Measurements from ENCODE around the gene AKR1B1. TPM values are rescaled to one million over a fixed set of nuclear protein-coding genes. Genes with fewer than 3 reads are reported as not detected.

AKR1B1 gene
- total RNA-seq, 1 donor from 2014 or later = 49.1 TPM

- no peaks in the 10 kb centered on the region for H3K27me3 ChIP-seq (ENCODE audit: control insufficient read depth in 3 of 3, insufficient read depth in 3 of 3, low read length in 3 of 3)
- H3K27ac ChIP-seq (ENCODE audit: low read depth, low read length) = no peak overlapping the region
- H3K9me3 ChIP-seq (ENCODE audit: control insufficient read depth in 3 of 3, low read length in 3 of 3) = no peaks in the 10 kb centered on the region
- peaks cover 11 to 14% (median 12%) of the 10 kb centered on the region in 3 donors for H3K4me1 ChIP-seq (ENCODE audit: control insufficient read depth in 3 of 3, insufficient read depth in 3 of 3, low read length in 3 of 3)
- H3K4me3 ChIP-seq (ENCODE audit: low read length in 3 of 3) = no peak overlapping the region
- H3K36me3 ChIP-seq (ENCODE audit: control insufficient read depth in 3 of 3, insufficient read depth in 3 of 3, low read length in 3 of 3) = no peaks in the 10 kb centered on the region
- H3K9ac ChIP-seq (ENCODE audit: low read depth in 1 of 3, low read length in 3 of 3) = no peak overlapping the region
These were observed 31.0 kb downstream of the AKR1B1 start for GRCh38 chr7:134427896-134428295.

- Histone ChIP-seq H3K9me3 (ENCODE audit: control insufficient read depth in 3 of 3, low read length in 3 of 3) (no peaks in the 10 kb centered on the region), H3K9ac (ENCODE audit: low read depth in 1 of 3, low read length in 3 of 3) (no peak overlapping the region), H3K4me1 (ENCODE audit: control insufficient read depth in 3 of 3, insufficient read depth in 3 of 3, low read length in 3 of 3) (no peaks in the 10 kb centered on the region), H3K27me3 (ENCODE audit: control insufficient read depth in 3 of 3, insufficient read depth in 3 of 3, low read length in 3 of 3) (no peaks in the 10 kb centered on the region), H3K4me3 (ENCODE audit: low read length in 3 of 3) (no peak overlapping the region), H3K27ac (ENCODE audit: low read depth, low read length) (no peak overlapping the region), H3K36me3 (ENCODE audit: control insufficient read depth in 3 of 3, insufficient read depth in 3 of 3, low read length in 3 of 3) (no peaks in the 10 kb centered on the region)
These were observed 33.1 kb downstream of the AKR1B1 start for GRCh38 chr7:134425777-134426176.

- no peaks in the 10 kb centered on the region for H3K36me3 ChIP-seq (ENCODE audit: control insufficient read depth in 3 of 3, insufficient read depth in 3 of 3, low read length in 3 of 3)
- no peak overlapping the region for H3K27ac ChIP-seq (ENCODE audit: low read depth, low read length)
- no peak overlapping the region for H3K9ac ChIP-seq (ENCODE audit: low read depth in 1 of 3, low read length in 3 of 3)
- no peaks in the 10 kb centered on the region for H3K9me3 ChIP-seq (ENCODE audit: control insufficient read depth in 3 of 3, low read length in 3 of 3)
- no peaks in the 10 kb centered on the region for H3K4me1 ChIP-seq (ENCODE audit: control insufficient read depth in 3 of 3, insufficient read depth in 3 of 3, low read length in 3 of 3)
- peaks cover 0 to 3% (median 0%) of the 10 kb centered on the region in 3 donors for H3K27me3 ChIP-seq (ENCODE audit: control insufficient read depth in 3 of 3, insufficient read depth in 3 of 3, low read length in 3 of 3)
- H3K4me3 ChIP-seq (ENCODE audit: low read length in 3 of 3) = no peak overlapping the region
These were observed 36.3 kb downstream of the AKR1B1 start for GRCh38 chr7:134422638-134423037.

- no peaks in the 10 kb centered on the region for H3K4me1 ChIP-seq (ENCODE audit: control insufficient read depth in 3 of 3, insufficient read depth in 3 of 3, low read length in 3 of 3)
- no peaks in the 10 kb centered on the region for H3K36me3 ChIP-seq (ENCODE audit: control insufficient read depth in 3 of 3, insufficient read depth in 3 of 3, low read length in 3 of 3)
- H3K4me3 ChIP-seq (ENCODE audit: low read length in 3 of 3) = no peak overlapping the region
- H3K9ac ChIP-seq (ENCODE audit: low read depth in 1 of 3, low read length in 3 of 3) = no peak overlapping the region
- no peaks in the 10 kb centered on the region for H3K9me3 ChIP-seq (ENCODE audit: control insufficient read depth in 3 of 3, low read length in 3 of 3)
- H3K27me3 ChIP-seq (ENCODE audit: control insufficient read depth in 3 of 3, insufficient read depth in 3 of 3, low read length in 3 of 3) = peaks cover 0 to 3% (median 0%) of the 10 kb centered on the region in 3 donors
- no peak overlapping the region for H3K27ac ChIP-seq (ENCODE audit: low read depth, low read length)
These were observed 36.9 kb downstream of the AKR1B1 start for GRCh38 chr7:134422008-134422407.

- no peak overlapping the region for H3K27ac ChIP-seq (ENCODE audit: low read depth, low read length)
- H3K4me1 ChIP-seq (ENCODE audit: control insufficient read depth in 3 of 3, insufficient read depth in 3 of 3, low read length in 3 of 3) = no peaks in the 10 kb centered on the region
- no peaks in the 10 kb centered on the region for H3K9me3 ChIP-seq (ENCODE audit: control insufficient read depth in 3 of 3, low read length in 3 of 3)
- H3K36me3 ChIP-seq (ENCODE audit: control insufficient read depth in 3 of 3, insufficient read depth in 3 of 3, low read length in 3 of 3) = no peaks in the 10 kb centered on the region
- no peak overlapping the region for H3K4me3 ChIP-seq (ENCODE audit: low read length in 3 of 3)
- no peak overlapping the region for H3K9ac ChIP-seq (ENCODE audit: low read depth in 1 of 3, low read length in 3 of 3)
- H3K27me3 ChIP-seq (ENCODE audit: control insufficient read depth in 3 of 3, insufficient read depth in 3 of 3, low read length in 3 of 3) = peaks cover 0 to 3% (median 0%) of the 10 kb centered on the region in 3 donors
These were observed 38.3 kb downstream of the AKR1B1 start for GRCh38 chr7:134420424-134421125.

GRCh38 chr7:134419875-134420274 lies 39.0 kb downstream of the AKR1B1 start:
- Histone ChIP-seq H3K4me3 (ENCODE audit: low read length in 3 of 3) (no peak overlapping the region), H3K36me3 (ENCODE audit: control insufficient read depth in 3 of 3, insufficient read depth in 3 of 3, low read length in 3 of 3) (no peaks in the 10 kb centered on the region), H3K27me3 (ENCODE audit: control insufficient read depth in 3 of 3, insufficient read depth in 3 of 3, low read length in 3 of 3) (peaks cover 0 to 3% (median 0%) of the 10 kb centered on the region in 3 donors), H3K27ac (ENCODE audit: low read depth, low read length) (no peak overlapping the region), H3K4me1 (ENCODE audit: control insufficient read depth in 3 of 3, insufficient read depth in 3 of 3, low read length in 3 of 3) (no peaks in the 10 kb centered on the region), H3K9me3 (ENCODE audit: control insufficient read depth in 3 of 3, low read length in 3 of 3) (no peaks in the 10 kb centered on the region), H3K9ac (ENCODE audit: low read depth in 1 of 3, low read length in 3 of 3) (no peak overlapping the region)

GRCh38 chr7:134419085-134419484 lies 39.8 kb downstream of the AKR1B1 start:
- H3K4me3 ChIP-seq (ENCODE audit: low read length in 3 of 3) = no peak overlapping the region
- no peaks in the 10 kb centered on the region for H3K9me3 ChIP-seq (ENCODE audit: control insufficient read depth in 3 of 3, low read length in 3 of 3)

GRCh38 chr7:134415700-134416099 lies 43.2 kb downstream of the AKR1B1 start:
- Histone ChIP-seq H3K27ac (ENCODE audit: low read depth, low read length) (no peak overlapping the region), H3K9me3 (ENCODE audit: control insufficient read depth in 3 of 3, low read length in 3 of 3) (no peaks in the 10 kb centered on the region), H3K4me1 (ENCODE audit: control insufficient read depth in 3 of 3, insufficient read depth in 3 of 3, low read length in 3 of 3) (no peaks in the 10 kb centered on the region), H3K27me3 (ENCODE audit: control insufficient read depth in 3 of 3, insufficient read depth in 3 of 3, low read length in 3 of 3) (peaks cover 0 to 3% (median 0%) of the 10 kb centered on the region in 3 donors), H3K4me3 (ENCODE audit: low read length in 3 of 3) (no peak overlapping the region), H3K36me3 (ENCODE audit: control insufficient read depth in 3 of 3, insufficient read depth in 3 of 3, low read length in 3 of 3) (no peaks in the 10 kb centered on the region), H3K9ac (ENCODE audit: low read depth in 1 of 3, low read length in 3 of 3) (no peak overlapping the region)

More at GRCh38 chr7:134419085-134419484, 39.8 kb downstream of the AKR1B1 start:
- no peaks in the 10 kb centered on the region for H3K4me1 ChIP-seq (ENCODE audit: control insufficient read depth in 3 of 3, insufficient read depth in 3 of 3, low read length in 3 of 3)
- H3K36me3 ChIP-seq (ENCODE audit: control insufficient read depth in 3 of 3, insufficient read depth in 3 of 3, low read length in 3 of 3) = no peaks in the 10 kb centered on the region
- no peak overlapping the region for H3K9ac ChIP-seq (ENCODE audit: low read depth in 1 of 3, low read length in 3 of 3)
- peaks cover 0 to 3% (median 0%) of the 10 kb centered on the region in 3 donors for H3K27me3 ChIP-seq (ENCODE audit: control insufficient read depth in 3 of 3, insufficient read depth in 3 of 3, low read length in 3 of 3)
- no peak overlapping the region for H3K27ac ChIP-seq (ENCODE audit: low read depth, low read length)

- no peak overlapping the region for H3K9ac ChIP-seq (ENCODE audit: low read depth in 1 of 3, low read length in 3 of 3)
- peaks cover 0 to 1% (median 0%) of the 10 kb centered on the region in 3 donors for H3K27me3 ChIP-seq (ENCODE audit: control insufficient read depth in 3 of 3, insufficient read depth in 3 of 3, low read length in 3 of 3)
- H3K4me1 ChIP-seq (ENCODE audit: control insufficient read depth in 3 of 3, insufficient read depth in 3 of 3, low read length in 3 of 3) = no peaks in the 10 kb centered on the region
- H3K4me3 ChIP-seq (ENCODE audit: low read length in 3 of 3) = no peak overlapping the region
- H3K27ac ChIP-seq (ENCODE audit: low read depth, low read length) = no peak overlapping the region
- H3K9me3 ChIP-seq (ENCODE audit: control insufficient read depth in 3 of 3, low read length in 3 of 3) = no peaks in the 10 kb centered on the region
- no peaks in the 10 kb centered on the region for H3K36me3 ChIP-seq (ENCODE audit: control insufficient read depth in 3 of 3, insufficient read depth in 3 of 3, low read length in 3 of 3)
These were observed 44.8 kb downstream of the AKR1B1 start for GRCh38 chr7:134414109-134414508.

GRCh38 chr7:134407311-134407710 lies 51.6 kb downstream of the AKR1B1 start:
- Histone ChIP-seq H3K4me3 (ENCODE audit: low read length in 3 of 3) (no peak overlapping the region), H3K9me3 (ENCODE audit: control insufficient read depth in 3 of 3, low read length in 3 of 3) (no peaks in the 10 kb centered on the region), H3K27me3 (ENCODE audit: control insufficient read depth in 3 of 3, insufficient read depth in 3 of 3, low read length in 3 of 3) (peaks cover 0 to 2% (median 0%) of the 10 kb centered on the region in 3 donors), H3K27ac (ENCODE audit: low read depth, low read length) (no peak overlapping the region), H3K9ac (ENCODE audit: low read depth in 1 of 3, low read length in 3 of 3) (no peak overlapping the region), H3K36me3 (ENCODE audit: control insufficient read depth in 3 of 3, insufficient read depth in 3 of 3, low read length in 3 of 3) (no peaks in the 10 kb centered on the region), H3K4me1 (ENCODE audit: control insufficient read depth in 3 of 3, insufficient read depth in 3 of 3, low read length in 3 of 3) (no peaks in the 10 kb centered on the region)
